HL-60 (cell line): ENCODE results near the gene KLF1.

Experiments
- CTCF ChIP-seq: IDR thresholded peaks from one replicate; pipeline ENCODE4 v1.5.1; 2011; ENCODE audit warnings: low read length, control low read depth, inconsistent platforms; ENCODE audit not compliant: insufficient read depth
- REST ChIP-seq: IDR thresholded peaks from 2 replicates; pipeline ENCODE4 v1.6.1; 2012; ENCODE audit warnings: low read depth; ENCODE audit not compliant: insufficient replicate concordance

- TF ChIP-seq REST, result no peak
- TF ChIP-seq CTCF, result no peak
Measured at GRCh38 chr19:12890787-12891552, 4.0 kb upstream of the KLF1 start, which contains the start of gene GCDH.
